Measurements from ENCODE around the gene C21orf91. TPM values are rescaled to one million over a fixed set of nuclear protein-coding genes. Genes with fewer than 3 reads are reported as not detected.
A peak's percentile ranks its signal among the peaks of the same experiment; 100 is the strongest.

Gene C21orf91
- total RNA-seq: 22.5 and 27.0 TPM in 2 replicates

- H3K36me3 Mint-ChIP-seq (ENCODE audit: low read depth): peaks cover 26% of the 10 kb centered on the region
- H3K27ac Mint-ChIP-seq: peak within 1 kb of the TSS; percentile 100
- no peaks in the 10 kb centered on the region for H3K27me3 Mint-ChIP-seq (ENCODE audit: low read depth)
- intact Hi-C loops (cut with micrococcal nuclease): loop anchor here (1.0 to 2.0 kb wide), 5 partner anchors 26 to 208 kb away; no protein-coding TSS in a partner anchor
- H3K4me3 Mint-ChIP-seq (ENCODE audit: low read depth): peak within 1 kb of the TSS; percentile 94
- DNase-seq (ENCODE audit: low spot score): peak; percentile 86
- no peaks in the 10 kb centered on the region for H3K9me3 Mint-ChIP-seq
- H3K4me1 Mint-ChIP-seq (ENCODE audit: low read depth): peaks cover 35% of the 10 kb centered on the region
Measured at GRCh38 chr21:17819114-17819876, at the start of gene C21orf91. Gene C21orf91, minus strand, starts transcription at chr21:17819356. Its CDS starts 1,038 bp downstream, at chr21:17818318.

GRCh38 chr21:17866590-17866989, 47.4 kb upstream of the C21orf91 start:
- no peak overlapping the region for H3K4me3 Mint-ChIP-seq (ENCODE audit: low read depth)
- H3K9me3 Mint-ChIP-seq: no peaks in the 10 kb centered on the region
- no peaks in the 10 kb centered on the region for H3K27me3 Mint-ChIP-seq (ENCODE audit: low read depth)
- H3K36me3 Mint-ChIP-seq (ENCODE audit: low read depth): no peaks in the 10 kb centered on the region
- intact Hi-C loops (cut with micrococcal nuclease): no loop called here
- H3K27ac Mint-ChIP-seq: no peak overlapping the region
- no peak for DNase-seq (ENCODE audit: low spot score)
- no peaks in the 10 kb centered on the region for H3K4me1 Mint-ChIP-seq (ENCODE audit: low read depth)

GRCh38 chr21:17859661-17860060, 40.5 kb upstream of the C21orf91 start:
- H3K27me3 Mint-ChIP-seq (ENCODE audit: low read depth): no peaks in the 10 kb centered on the region
- intact Hi-C loops (cut with micrococcal nuclease): no loop called here
- no peaks in the 10 kb centered on the region for H3K4me1 Mint-ChIP-seq (ENCODE audit: low read depth)
- DNase-seq (ENCODE audit: low spot score): no peak
- no peak overlapping the region for H3K4me3 Mint-ChIP-seq (ENCODE audit: low read depth)
- H3K27ac Mint-ChIP-seq: no peak overlapping the region
- H3K9me3 Mint-ChIP-seq: no peaks in the 10 kb centered on the region
- H3K36me3 Mint-ChIP-seq (ENCODE audit: low read depth): no peaks in the 10 kb centered on the region

GRCh38 chr21:17858747-17859146, 39.6 kb upstream of the C21orf91 start:
- H3K27ac Mint-ChIP-seq: no peak overlapping the region
- H3K4me3 Mint-ChIP-seq (ENCODE audit: low read depth): no peak overlapping the region
- peaks cover 4% of the 10 kb centered on the region for H3K27me3 Mint-ChIP-seq (ENCODE audit: low read depth)
- no peaks in the 10 kb centered on the region for H3K9me3 Mint-ChIP-seq
- DNase-seq (ENCODE audit: low spot score): no peak
- H3K4me1 Mint-ChIP-seq (ENCODE audit: low read depth): no peaks in the 10 kb centered on the region
- no peaks in the 10 kb centered on the region for H3K36me3 Mint-ChIP-seq (ENCODE audit: low read depth)
- intact Hi-C loops (cut with micrococcal nuclease): no loop called here

- no peaks in the 10 kb centered on the region for H3K36me3 Mint-ChIP-seq (ENCODE audit: low read depth)
- peaks cover 8% of the 10 kb centered on the region for H3K27me3 Mint-ChIP-seq (ENCODE audit: low read depth)
- H3K27ac Mint-ChIP-seq: no peak overlapping the region
- DNase-seq (ENCODE audit: low spot score): no peak
- H3K4me1 Mint-ChIP-seq (ENCODE audit: low read depth): no peaks in the 10 kb centered on the region
- H3K9me3 Mint-ChIP-seq: no peaks in the 10 kb centered on the region
- intact Hi-C loops (cut with micrococcal nuclease): no loop called here
- H3K4me3 Mint-ChIP-seq (ENCODE audit: low read depth): no peak overlapping the region
Measured at GRCh38 chr21:17854745-17855144, 35.6 kb upstream of the C21orf91 start.

GRCh38 chr21:17853393-17854275, 34.5 kb upstream of the C21orf91 start:
- peaks cover 8% of the 10 kb centered on the region for H3K27me3 Mint-ChIP-seq (ENCODE audit: low read depth)
- H3K4me1 Mint-ChIP-seq (ENCODE audit: low read depth): no peaks in the 10 kb centered on the region
- intact Hi-C loops (cut with micrococcal nuclease): no loop called here
- no peak for DNase-seq (ENCODE audit: low spot score)
- no peaks in the 10 kb centered on the region for H3K9me3 Mint-ChIP-seq
- no peak overlapping the region for H3K27ac Mint-ChIP-seq
- H3K36me3 Mint-ChIP-seq (ENCODE audit: low read depth): no peaks in the 10 kb centered on the region
- no peak overlapping the region for H3K4me3 Mint-ChIP-seq (ENCODE audit: low read depth)

- intact Hi-C loops (cut with micrococcal nuclease): no loop called here
- Mint-ChIP-seq H3K36me3 (ENCODE audit: low read depth) (no peaks in the 10 kb centered on the region), H3K4me3 (ENCODE audit: low read depth) (no peak overlapping the region), H3K27me3 (ENCODE audit: low read depth) (no peaks in the 10 kb centered on the region), H3K9me3 (no peaks in the 10 kb centered on the region), H3K27ac (no peak overlapping the region), H3K4me1 (ENCODE audit: low read depth) (no peaks in the 10 kb centered on the region)
- DNase-seq (ENCODE audit: low spot score): no peak
Measured at GRCh38 chr21:17848228-17848627, 29.1 kb upstream of the C21orf91 start.

- Mint-ChIP-seq H3K4me1 (ENCODE audit: low read depth) (no peaks in the 10 kb centered on the region), H3K27me3 (ENCODE audit: low read depth) (peaks cover 9% of the 10 kb centered on the region), H3K4me3 (ENCODE audit: low read depth) (no peak overlapping the region), H3K36me3 (ENCODE audit: low read depth) (no peaks in the 10 kb centered on the region), H3K27ac (no peak overlapping the region), H3K9me3 (no peaks in the 10 kb centered on the region)
- intact Hi-C loops (cut with micrococcal nuclease): no loop called here
- DNase-seq (ENCODE audit: low spot score): no peak
Measured at GRCh38 chr21:17841103-17841502, 21.9 kb upstream of the C21orf91 start.

- H3K4me1 Mint-ChIP-seq (ENCODE audit: low read depth): no peaks in the 10 kb centered on the region
- peaks cover 6% of the 10 kb centered on the region for H3K9me3 Mint-ChIP-seq
- DNase-seq (ENCODE audit: low spot score): no peak
- intact Hi-C loops (cut with micrococcal nuclease): no loop called here
- H3K36me3 Mint-ChIP-seq (ENCODE audit: low read depth): no peaks in the 10 kb centered on the region
- H3K27ac Mint-ChIP-seq: no peak overlapping the region
- no peak overlapping the region for H3K4me3 Mint-ChIP-seq (ENCODE audit: low read depth)
- H3K27me3 Mint-ChIP-seq (ENCODE audit: low read depth): peaks cover 10% of the 10 kb centered on the region
Measured at GRCh38 chr21:17834639-17835354, 15.6 kb upstream of the C21orf91 start.

- no peaks in the 10 kb centered on the region for H3K27me3 Mint-ChIP-seq (ENCODE audit: low read depth)
Measured at GRCh38 chr21:17829472-17829871, 10.3 kb upstream of the C21orf91 start.

GRCh38 chr21:17828223-17828622, 9.1 kb upstream of the C21orf91 start:
- H3K4me3 Mint-ChIP-seq (ENCODE audit: low read depth): no peak overlapping the region
- intact Hi-C loops (cut with micrococcal nuclease): no loop called here
- H3K27ac Mint-ChIP-seq: no peak overlapping the region
- peaks cover 14% of the 10 kb centered on the region for H3K36me3 Mint-ChIP-seq (ENCODE audit: low read depth)
- no peaks in the 10 kb centered on the region for H3K4me1 Mint-ChIP-seq (ENCODE audit: low read depth)
- H3K27me3 Mint-ChIP-seq (ENCODE audit: low read depth): no peaks in the 10 kb centered on the region
- DNase-seq (ENCODE audit: low spot score): no peak
- peaks cover 18% of the 10 kb centered on the region for H3K9me3 Mint-ChIP-seq

More at GRCh38 chr21:17829472-17829871, 10.3 kb upstream of the C21orf91 start:
- no peak overlapping the region for H3K4me3 Mint-ChIP-seq (ENCODE audit: low read depth)
- intact Hi-C loops (cut with micrococcal nuclease): no loop called here
- H3K9me3 Mint-ChIP-seq: peaks cover 22% of the 10 kb centered on the region
- no peak for DNase-seq (ENCODE audit: low spot score)
- peaks cover 14% of the 10 kb centered on the region for H3K36me3 Mint-ChIP-seq (ENCODE audit: low read depth)
- H3K27ac Mint-ChIP-seq: no peak overlapping the region
- no peaks in the 10 kb centered on the region for H3K4me1 Mint-ChIP-seq (ENCODE audit: low read depth)

GRCh38 chr21:17823846-17824245, 4.7 kb upstream of the C21orf91 start:
- peaks cover 18% of the 10 kb centered on the region for H3K9me3 Mint-ChIP-seq
- H3K4me1 Mint-ChIP-seq (ENCODE audit: low read depth): peaks cover 13% of the 10 kb centered on the region
- no peak overlapping the region for H3K27ac Mint-ChIP-seq
- peaks cover 14% of the 10 kb centered on the region for H3K36me3 Mint-ChIP-seq (ENCODE audit: low read depth)
- H3K4me3 Mint-ChIP-seq (ENCODE audit: low read depth): no peak overlapping the region
- no peak for DNase-seq (ENCODE audit: low spot score)
- intact Hi-C loops (cut with micrococcal nuclease): no loop called here
- H3K27me3 Mint-ChIP-seq (ENCODE audit: low read depth): no peaks in the 10 kb centered on the region

Measured in activated T-helper 2 cell treated with anti-CD3 and anti-CD28 coated beads, Interferon-gamma antibody, Interleukin-2, Interleukin-4, amounts not matched to agents 10 μg/mL and 5 μg/mL and 100 μg/mL, durations not matched to agents 14 hours and 24 hours and 36 hours (primary cell).